B cell (primary cell): ENCODE data around the gene SPRED2.

Source experiments
- CTCF ChIP-seq: fragments of 200-600 bp; IDR thresholded peaks from one replicate; pipeline ENCODE4 v1.8.0; 2022; ENCODE audit warnings: antibody characterized with exemption, mild to moderate bottlenecking
- EZH2 ChIP-seq: IDR thresholded peaks from 2 replicates; pipeline ENCODE4 v1.6.1; 2012; ENCODE audit warnings: borderline replicate concordance, low read depth, mild to moderate bottlenecking, moderate library complexity, low read length; ENCODE audit not compliant: insufficient read depth, poor library complexity, severe bottlenecking

- TF ChIP-seq CTCF = no peak
- TF ChIP-seq EZH2 = no peak
Measured at GRCh38 chr2:65371074-65371434, 61.3 kb downstream of the SPRED2 start.
